GM21723 (cell line): Measurements from ENCODE around the gene FCRL6.

Source experiments
- ATAC-seq: cut with Tn5 transposase; IDR thresholded peaks from one replicate; pipeline ENCODE4 v1.9.1; 2021; ENCODE audit warnings: mild to moderate bottlenecking, moderate library complexity; ENCODE audit not compliant: unreplicated experiment

FCRL6 gene

GRCh38 chr1:159798893-159799292, 3.3 kb upstream of the FCRL6 start:
- ATAC-seq, result no peak

DNA sequence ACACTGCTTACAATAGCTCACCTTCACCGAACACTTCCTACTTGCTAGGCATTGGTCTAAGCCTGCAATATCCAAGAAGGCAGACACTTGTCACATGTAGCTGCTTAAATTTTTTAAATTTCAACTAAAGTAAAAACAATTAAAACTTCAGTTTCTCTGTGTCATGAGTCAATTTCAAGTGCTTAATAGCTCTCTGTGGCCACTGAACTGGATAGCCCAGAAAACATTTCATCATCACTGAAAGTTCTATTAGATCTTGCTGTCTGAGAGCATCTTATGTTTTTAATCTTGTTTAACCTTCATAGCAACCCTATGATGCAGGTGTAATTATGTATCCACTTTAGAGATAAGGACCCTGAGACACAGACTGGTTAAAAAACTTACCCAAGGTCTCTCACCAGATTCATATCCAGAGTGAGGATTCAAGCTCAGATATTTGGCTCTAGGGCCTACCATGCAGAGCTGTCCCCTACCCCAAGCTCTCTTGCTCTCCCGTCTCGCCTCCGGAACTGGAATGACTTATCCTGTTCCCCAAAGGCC, 2.6 kb upstream of the FCRL6 start:
- ATAC-seq, result no peak

- no peak for ATAC-seq
These were observed 1.8 kb upstream of the FCRL6 start for GRCh38 chr1:159800177-159800930.

- no peak for ATAC-seq
These were observed 2.0 kb downstream of the FCRL6 start for GRCh38 chr1:159803956-159804689.

DNA sequence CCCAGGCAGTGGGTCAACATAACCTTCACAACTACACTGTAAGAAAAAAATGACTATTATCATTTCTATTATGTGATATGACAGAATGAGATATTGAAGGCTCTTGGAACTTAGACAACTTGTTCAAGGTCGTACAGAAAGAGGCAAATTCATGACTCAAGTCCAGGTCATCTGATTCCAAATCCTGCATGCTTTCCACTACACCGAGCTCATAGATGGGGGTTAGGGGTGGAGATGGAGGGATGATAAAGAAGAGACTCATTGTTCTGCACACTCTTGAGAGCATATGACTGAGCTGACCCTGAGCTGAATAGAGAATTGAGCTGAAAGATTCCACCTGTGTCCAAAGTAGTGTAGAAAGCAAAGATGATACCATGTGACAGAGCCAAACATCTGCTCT, 2.8 kb downstream of the FCRL6 start:
- ATAC-seq, result no peak

DNA sequence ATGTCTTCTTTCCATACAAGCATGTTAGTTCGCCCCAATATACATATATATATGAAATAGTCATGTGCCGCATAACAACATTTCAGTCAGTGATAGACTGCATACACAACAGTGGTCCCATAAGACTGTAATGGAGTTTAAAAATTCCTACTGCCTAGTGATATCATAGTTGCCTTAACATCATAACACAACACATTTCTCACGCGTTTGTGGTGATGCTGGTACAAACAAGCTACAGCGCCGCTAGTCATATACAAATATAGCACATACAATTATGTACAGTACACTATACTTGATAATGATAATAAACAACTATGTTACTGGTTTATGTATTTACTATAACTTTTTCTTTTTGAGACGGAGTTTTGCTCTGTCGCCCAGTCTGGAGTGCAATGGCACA, 13.8 kb downstream of the FCRL6 start:
- ATAC-seq, result no peak

- no peak for ATAC-seq
These were observed 15.3 kb downstream of the FCRL6 start for GRCh38 chr1:159817276-159818041.

DNA sequence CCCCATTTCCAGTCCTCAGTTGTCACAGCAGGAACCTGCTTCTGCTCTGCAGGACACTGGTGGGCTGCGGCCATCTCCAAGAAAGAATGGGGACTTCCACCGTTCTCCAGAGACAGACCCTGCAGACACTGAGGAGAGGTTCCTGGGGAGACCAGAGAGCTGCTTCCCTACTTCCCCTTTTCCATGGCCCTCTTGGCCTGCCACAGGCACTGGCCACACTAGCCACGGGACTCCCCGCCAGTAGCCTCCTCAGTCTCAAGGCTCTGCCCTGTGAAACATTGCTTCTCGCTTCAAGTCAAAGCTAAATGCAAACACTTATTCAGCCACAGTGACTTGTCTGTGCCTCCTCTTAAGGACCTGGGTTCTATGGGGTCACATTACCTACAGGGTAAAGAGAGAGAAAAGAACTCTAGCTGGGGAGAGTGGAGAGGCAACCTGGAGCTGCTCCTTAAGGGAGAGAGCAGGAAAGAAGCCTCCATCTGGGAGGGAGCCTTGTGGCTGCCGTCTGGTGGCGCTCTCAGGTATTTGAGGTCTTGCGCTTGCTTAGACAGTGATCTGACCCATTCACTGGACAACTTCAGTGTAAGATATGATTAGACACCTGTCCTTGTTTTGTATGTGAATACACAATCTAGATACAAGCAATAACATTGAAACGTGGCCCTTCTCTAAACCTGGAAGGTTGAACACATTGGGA, 19.2 kb downstream of the FCRL6 start:
- ATAC-seq, result no peak

- ATAC-seq, result no peak
These were observed 21.2 kb downstream of the FCRL6 start for GRCh38 chr1:159823406-159823805.

GRCh38 chr1:159825564-159825963, 23.4 kb downstream of the FCRL6 start:
- ATAC-seq, result no peak

DNA sequence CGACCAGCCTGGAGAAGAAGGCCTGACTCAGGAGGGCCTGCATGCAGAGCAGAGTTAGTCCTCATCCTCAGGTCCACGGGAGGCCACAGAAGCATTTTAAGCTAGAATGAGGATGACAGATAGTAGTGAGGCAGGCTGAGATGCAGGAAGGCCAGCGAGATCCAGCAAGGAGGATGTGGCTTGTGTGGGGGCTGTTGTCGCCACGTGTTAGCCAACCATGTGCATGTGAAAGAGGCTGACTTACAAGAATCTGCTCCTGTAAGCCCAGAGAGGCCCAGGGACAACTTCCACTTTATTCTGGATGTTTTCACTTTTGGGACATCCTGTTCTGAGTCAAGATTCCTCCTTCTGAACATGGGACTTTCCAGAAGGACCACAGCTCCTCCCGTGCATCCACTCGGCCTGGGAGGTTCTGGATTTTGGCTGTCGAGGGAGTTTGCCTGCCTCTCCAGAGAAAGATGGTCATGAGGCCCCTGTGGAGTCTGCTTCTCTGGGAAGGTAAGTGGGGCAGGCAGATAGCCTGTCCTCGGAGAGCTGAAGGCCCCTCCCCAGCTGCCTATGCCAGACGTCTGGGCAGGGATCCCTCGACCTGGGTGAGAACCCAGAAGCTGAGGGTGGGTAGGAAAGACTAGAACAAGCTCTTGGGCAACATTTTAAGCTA, 24.4 kb downstream of the FCRL6 start, which contains the start of gene SLAMF8:
Gene SLAMF8 (plus strand): TSS at position 433 of the 661 bp plus-strand sequence. CDS start 26 bp downstream, at position 459.
- ATAC-seq, result no peak

DNA sequence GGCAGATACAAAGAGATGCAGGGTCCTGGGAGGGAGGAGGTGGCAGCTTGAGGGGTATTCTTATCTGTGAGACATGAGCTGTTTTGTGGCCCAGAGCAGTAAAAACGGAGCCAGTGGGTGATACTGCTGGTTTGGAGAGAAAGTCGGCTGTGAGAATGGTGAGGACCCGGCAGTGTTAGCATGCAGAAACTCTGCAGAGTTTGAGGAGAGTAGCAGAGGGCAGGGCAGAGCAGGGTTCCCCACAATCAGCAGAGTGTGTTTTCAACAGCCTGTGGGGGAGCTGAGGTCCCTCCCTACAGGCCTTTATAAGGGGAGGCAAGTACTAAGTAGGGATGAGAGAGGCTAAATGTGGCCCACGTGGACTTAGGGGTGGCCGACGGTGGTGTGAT, 24.9 kb downstream of the FCRL6 start:
- no peak for ATAC-seq

DNA sequence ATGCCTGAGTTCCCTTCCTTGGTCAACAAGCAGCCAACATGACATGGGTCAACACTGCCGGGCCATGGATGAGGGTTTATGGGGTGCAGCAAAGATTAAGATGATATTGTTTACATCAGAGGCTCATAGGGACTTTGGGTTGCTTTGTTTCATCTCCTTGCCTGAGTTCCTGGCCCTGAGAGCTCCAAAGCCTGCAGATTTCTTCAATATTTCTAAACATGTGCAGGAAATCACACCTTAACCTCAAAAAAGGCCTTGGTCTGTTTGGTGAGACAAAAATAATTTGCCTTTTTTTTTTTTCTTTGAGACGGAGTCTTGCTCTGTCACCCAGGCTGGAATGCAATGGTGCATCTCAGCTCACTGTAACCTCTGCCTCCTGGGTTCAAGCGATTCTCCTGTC, 25.4 kb downstream of the FCRL6 start:
- ATAC-seq, result no peak

DNA sequence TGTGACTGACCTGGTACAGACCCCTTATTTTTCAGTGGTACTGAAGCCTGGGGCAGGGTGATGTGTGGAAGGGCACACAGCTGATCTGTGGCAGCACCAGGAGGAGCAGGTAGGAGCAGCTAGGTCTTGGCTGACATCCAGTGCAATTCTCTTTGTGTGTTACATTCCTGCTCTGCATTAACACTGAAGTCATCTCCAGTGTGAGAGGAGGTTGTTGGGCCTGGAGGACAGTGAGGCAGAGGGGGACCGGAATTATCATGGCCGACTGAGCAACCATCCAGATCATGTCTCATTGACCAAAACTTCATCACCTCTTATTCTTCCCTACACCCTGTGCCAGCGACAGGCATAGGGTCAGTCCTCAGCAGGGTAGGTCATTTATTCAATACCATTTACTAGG, 26.0 kb downstream of the FCRL6 start:
- ATAC-seq, result no peak

DNA sequence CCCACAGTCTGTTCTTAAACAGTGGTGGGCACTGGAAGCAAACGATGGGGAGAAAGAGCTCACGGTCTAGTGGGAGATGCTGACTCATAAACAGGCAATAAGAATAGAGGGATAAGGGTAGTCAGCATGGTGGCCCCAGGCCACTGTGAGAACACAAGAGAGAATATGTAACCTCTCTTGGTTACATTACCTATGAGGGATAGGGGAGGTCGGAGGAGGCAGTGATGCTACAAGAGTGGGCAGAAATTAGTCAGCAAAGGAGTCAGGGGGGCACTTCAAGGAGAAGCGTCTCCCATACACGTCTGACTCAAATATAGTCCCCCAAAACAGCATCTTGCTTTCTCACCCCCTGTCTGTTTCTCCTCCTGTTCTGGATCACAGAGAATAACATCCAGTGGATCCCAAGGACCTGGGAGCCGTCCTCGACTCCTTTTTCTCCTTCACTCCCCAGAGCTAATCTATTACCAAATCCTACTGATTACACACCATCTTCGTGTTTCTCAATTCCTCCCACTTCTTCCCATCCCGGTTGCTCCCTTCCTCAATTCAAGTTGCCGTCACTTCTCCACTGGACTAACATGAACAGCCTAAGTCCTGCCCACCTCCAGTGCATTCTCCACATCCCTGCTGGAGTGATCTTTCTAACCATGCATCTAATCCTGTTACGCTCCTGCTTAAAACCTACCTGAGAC, 26.6 kb downstream of the FCRL6 start:
- ATAC-seq, result no peak

DNA sequence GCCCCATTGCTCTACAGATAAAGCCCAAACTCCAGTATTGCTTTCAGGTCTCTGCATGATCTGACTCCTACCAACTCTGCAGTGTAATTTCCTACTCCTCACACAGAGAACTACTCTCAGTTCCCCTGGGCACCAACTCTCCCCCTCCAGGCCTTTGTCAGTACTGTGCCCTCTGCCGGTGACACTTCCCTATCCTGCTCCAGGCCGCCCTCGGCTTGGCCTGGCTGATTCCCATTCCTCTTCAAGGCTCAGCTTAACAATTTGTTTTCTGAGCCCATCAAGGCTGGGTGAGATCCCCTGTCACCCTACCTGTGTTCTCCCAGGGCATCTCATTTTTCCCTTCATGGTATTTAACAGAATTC, 27.1 kb downstream of the FCRL6 start:
- peak; percentile 84 for ATAC-seq

DNA sequence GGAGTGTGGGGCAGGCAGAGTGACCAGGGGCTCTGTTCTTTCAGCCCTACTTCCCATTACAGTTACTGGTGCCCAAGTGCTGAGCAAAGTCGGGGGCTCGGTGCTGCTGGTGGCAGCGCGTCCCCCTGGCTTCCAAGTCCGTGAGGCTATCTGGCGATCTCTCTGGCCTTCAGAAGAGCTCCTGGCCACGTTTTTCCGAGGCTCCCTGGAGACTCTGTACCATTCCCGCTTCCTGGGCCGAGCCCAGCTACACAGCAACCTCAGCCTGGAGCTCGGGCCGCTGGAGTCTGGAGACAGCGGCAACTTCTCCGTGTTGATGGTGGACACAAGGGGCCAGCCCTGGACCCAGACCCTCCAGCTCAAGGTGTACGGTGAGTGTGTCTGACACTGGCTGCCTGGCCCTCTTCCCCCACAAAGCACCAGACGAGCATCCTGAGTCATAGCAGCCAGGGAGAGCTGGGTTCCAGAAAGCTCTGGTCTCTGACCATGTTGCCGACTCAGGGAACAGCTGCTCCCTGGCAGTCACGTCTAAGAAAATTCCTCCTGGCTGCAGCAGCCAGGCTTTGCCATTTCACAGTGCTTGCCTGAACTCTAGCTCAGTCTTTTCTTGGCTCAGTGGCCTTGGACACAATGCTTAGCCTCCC, 27.8 kb downstream of the FCRL6 start:
- ATAC-seq, result no peak

DNA sequence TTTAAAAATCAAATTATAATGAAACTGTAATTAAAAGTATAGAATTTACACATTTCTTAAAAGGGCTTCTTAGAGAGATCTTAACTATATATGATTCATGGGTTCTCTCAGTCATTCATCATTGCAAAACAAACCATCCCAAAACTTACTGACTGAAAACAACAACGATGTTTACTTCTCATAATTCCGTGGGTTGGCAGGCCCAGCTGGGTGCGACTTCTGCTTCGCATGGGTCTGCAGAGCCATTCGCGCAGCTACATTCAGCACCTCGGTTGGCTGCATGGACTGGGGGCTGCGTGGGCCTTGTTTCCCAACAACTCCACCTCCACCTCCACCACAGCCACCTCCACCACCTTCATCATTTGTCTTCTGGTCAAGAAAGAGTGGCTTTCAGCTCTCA, 28.6 kb downstream of the FCRL6 start:
- no peak for ATAC-seq

- no peak for ATAC-seq
These were observed 29.4 kb downstream of the FCRL6 start for GRCh38 chr1:159831412-159832141.
